ENCODE measurements around the gene GRAMD2A. TPM values are rescaled to one million over a fixed set of nuclear protein-coding genes. Genes with fewer than 3 reads are reported as not detected.

Gene GRAMD2A
- total RNA-seq, 1 donor from 2014 or later: not detected

DNA sequence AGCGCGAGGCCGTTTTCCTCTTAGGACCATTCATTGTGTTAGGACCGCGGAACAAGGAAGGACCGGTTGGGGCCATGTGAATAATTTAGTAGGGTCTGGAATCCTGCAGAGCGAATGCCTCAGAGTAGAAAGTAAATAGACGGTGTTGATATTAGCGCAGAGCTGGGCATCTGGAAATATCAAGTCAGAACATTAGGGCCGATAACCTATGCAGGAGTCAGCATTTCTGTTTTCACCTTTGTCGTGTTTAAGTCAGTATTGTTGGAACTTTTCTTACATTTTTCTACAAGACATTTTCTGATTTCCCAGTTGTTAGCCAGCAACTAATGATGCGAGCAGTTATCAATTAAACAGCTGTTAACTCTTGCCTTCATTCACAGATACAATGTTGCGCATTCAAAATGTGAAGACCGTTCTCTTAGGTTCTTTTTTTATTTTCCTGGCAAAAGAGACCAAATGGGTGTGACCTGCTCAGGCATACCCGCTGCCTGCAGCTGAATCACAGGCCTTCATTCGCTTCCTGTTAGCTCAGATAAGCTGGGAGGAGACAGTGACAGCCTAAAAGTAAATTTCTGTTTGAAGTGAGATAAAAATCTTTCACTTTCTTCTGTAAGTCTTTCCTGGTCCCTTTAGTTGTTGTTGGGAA, 34.4 kb upstream of the GRAMD2A start:
- no peaks in the 10 kb centered on the region for H3K27me3 Mint-ChIP-seq
- no peak for ATAC-seq (ENCODE audit: low read depth)
- CTCF ChIA-PET: interaction anchor here (1.4 to 3.2 kb wide), 2 partner anchors 9 to 32 kb away, joined by 3 to 13 read pairs; no protein-coding TSS in a partner anchor
- no peak for DNase-seq
- H3K27ac Mint-ChIP-seq: peak overlapping the region; percentile 98
- POLR2A ChIA-PET: interaction anchor here (0.6 to 6.5 kb wide), 11 partner anchors 10 to 246 kb away, joined by 3 to 113 read pairs (median 9); partner anchors contain the start of genes ARIH1, GRAMD2A, HEXA and MYO9A
- no peaks in the 10 kb centered on the region for H3K9me3 Mint-ChIP-seq
- TF ChIP-seq, protein P1, sequence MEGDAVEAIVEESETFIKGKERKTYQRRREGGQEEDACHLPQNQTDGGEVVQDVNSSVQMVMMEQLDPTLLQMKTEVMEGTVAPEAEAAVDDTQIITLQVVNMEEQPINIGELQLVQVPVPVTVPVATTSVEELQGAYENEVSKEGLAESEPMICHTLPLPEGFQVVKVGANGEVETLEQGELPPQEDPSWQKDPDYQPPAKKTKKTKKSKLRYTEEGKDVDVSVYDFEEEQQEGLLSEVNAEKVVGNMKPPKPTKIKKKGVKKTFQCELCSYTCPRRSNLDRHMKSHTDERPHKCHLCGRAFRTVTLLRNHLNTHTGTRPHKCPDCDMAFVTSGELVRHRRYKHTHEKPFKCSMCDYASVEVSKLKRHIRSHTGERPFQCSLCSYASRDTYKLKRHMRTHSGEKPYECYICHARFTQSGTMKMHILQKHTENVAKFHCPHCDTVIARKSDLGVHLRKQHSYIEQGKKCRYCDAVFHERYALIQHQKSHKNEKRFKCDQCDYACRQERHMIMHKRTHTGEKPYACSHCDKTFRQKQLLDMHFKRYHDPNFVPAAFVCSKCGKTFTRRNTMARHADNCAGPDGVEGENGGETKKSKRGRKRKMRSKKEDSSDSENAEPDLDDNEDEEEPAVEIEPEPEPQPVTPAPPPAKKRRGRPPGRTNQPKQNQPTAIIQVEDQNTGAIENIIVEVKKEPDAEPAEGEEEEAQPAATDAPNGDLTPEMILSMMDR (IDR thresholded peaks at IDR 0.05): no peak
- peaks cover 35% of the 10 kb centered on the region for H3K4me1 Mint-ChIP-seq
- intact Hi-C loops (cut with micrococcal nuclease): loop anchor here (1.0 to 2.0 kb wide), 2 partner anchors 33 to 145 kb away; partner anchors contain the start of gene HEXA
- peaks cover 15% of the 10 kb centered on the region for H3K36me3 Mint-ChIP-seq (ENCODE audit: low read depth)
- H3K4me3 Mint-ChIP-seq: peak overlapping the region; percentile 99

DNA sequence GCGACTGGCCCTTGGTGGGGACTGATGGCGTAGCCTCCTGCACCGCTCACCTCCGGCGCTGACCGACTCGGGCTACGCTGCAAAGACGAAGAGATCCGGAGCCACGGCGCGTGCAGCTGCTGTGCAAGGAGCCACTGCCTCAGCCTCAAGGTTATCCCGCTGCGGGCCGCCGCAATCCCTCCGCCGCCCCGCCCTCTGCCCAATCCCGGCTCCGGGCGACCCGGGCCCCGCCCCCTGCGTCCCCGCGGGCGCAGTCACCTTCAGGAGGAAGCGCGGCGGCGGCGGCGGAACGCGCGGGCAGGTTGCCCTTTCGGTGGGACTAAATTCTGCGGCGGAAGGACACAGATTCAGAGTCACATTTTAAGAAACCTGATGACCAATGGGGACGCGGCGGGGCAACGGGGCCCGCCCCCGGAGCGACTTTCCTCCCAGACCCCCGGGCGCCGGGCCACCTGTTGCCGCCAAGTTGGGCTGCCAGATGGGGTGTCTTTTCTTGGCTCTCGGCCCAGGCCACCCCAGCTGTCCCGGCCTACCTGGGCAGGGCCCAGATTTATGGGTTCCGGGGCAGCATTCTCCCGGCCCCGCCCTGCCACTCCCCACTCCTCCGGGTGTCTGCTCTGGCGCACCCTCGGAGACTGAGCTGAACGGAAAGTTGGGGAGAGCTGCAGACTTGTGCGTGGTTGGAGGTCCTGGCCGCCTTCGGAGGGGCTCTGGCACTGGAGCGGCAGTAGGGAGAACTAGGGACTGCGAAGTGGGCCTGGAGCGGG, 33.7 kb upstream of the GRAMD2A start, which contains the start of gene PKM:
Gene PKM (minus strand): TSS at position 125 of the 767 bp plus-strand sequence. CDS start 12,093 bp downstream, outside the sequence.
- CTCF ChIA-PET: interaction anchor here (1.4 to 3.2 kb wide), 3 partner anchors 9 to 42 kb away, joined by 3 to 13 read pairs (median 6); no protein-coding TSS in a partner anchor
- TF ChIP-seq, protein P1 (IDR thresholded peaks at IDR 0.05): no peak
- intact Hi-C loops (cut with micrococcal nuclease): loop anchor here (1.0 to 2.0 kb wide), 2 partner anchors 32 to 146 kb away; partner anchors contain the start of gene HEXA

DNA sequence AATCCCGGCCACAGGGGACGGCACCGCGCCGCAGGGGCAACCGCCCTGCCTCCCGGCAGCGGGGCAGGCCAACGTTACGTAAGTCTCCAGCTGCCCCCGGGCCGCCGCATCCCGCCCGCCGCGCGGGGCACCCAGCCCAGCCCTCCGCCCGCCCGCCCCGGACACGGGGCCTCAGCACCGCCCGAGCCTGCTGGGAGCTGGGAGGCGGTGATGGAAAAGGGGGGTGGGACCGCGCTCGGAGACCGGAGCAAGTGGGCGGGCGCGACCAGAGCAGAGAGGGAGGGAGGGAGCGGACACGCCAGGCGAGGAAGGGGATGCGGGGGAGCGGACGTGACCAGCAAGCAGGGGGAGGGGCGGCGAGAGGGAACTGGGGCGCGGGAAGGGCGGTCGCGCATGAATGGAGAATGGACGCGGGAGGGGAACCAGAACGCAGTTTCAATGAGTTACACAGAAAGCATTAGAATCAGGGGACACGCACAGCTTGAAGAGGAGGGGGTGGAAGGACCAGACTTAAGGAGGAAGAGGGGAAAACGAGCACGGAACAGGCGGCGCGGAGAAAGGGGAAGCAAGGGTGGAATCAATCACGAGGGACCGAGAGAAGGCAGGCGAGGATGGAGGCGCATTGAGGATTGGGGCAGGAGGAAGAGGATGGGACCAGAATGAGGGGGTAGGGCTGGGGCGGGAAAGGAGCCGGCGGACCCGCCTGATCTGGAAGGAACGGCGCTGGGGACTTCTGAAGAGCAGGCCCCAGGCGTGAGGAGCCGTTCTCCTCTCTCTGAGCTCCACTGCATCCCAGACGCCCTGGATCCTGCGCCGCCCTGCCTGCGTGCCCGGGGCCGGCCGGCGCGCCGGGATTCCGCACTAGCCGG, 32.8 kb upstream of the GRAMD2A start:
- ChIA-PET POLR2A (interaction anchor here (0.6 to 6.5 kb wide), 15 partner anchors 9 to 479 kb away, joined by 3 to 113 read pairs (median 8); partner anchors contain the start of genes ARIH1, CELF6, GRAMD2A and HEXA), CTCF (interaction anchor here (1.9 to 3.2 kb wide), 2 partner anchors 30 to 43 kb away, joined by 6 to 13 read pairs; no protein-coding TSS in a partner anchor)
- peak overlapping the region; percentile 98 for H3K27ac Mint-ChIP-seq
- intact Hi-C loops (cut with micrococcal nuclease): loop anchor here (1.0 to 2.0 kb wide), 2 partner anchors 31 to 146 kb away; partner anchors contain the start of gene HEXA
- DNase-seq: peak; percentile 63
- peaks cover 49% of the 10 kb centered on the region for H3K4me1 Mint-ChIP-seq
- TF ChIP-seq, protein P1 (IDR thresholded peaks at IDR 0.05): no peak
- peak; percentile 4 for ATAC-seq (ENCODE audit: low read depth)
- peaks cover 26% of the 10 kb centered on the region for H3K36me3 Mint-ChIP-seq (ENCODE audit: low read depth)
- peak overlapping the region; percentile 99 for H3K4me3 Mint-ChIP-seq
- H3K9me3 Mint-ChIP-seq: no peaks in the 10 kb centered on the region
- no peaks in the 10 kb centered on the region for H3K27me3 Mint-ChIP-seq

More for the DNA sequence above, 33.7 kb upstream of the GRAMD2A start, which contains the start of gene PKM:
- Mint-ChIP-seq H3K27ac (peak within 1 kb of the TSS; percentile 98), H3K4me3 (peak within 1 kb of the TSS; percentile 99), H3K36me3 (ENCODE audit: low read depth) (peaks cover 20% of the 10 kb centered on the region), H3K9me3 (no peaks in the 10 kb centered on the region), H3K27me3 (no peaks in the 10 kb centered on the region), H3K4me1 (peaks cover 41% of the 10 kb centered on the region)
- DNase-seq (peak; percentile 92), ATAC-seq (ENCODE audit: low read depth) (peak; percentile 38)
- POLR2A ChIA-PET: interaction anchor here (0.6 to 6.5 kb wide), 15 partner anchors 8 to 247 kb away, joined by 3 to 113 read pairs (median 8); partner anchors contain the start of genes ARIH1, CELF6, GRAMD2A and HEXA

DNA sequence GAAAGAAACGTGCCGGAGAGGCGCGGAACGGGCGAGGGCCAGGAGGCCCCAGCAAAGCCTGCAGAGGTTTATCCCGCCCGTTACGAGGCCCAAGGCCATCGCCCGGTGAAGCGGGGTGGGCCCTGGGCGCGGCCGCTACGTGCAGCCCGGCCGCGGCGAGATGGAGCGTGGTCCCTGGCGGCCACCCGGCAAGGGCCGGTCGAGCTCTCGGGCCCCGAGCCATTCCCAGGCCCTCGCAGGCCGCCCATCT, 32.3 kb upstream of the GRAMD2A start:
- H3K4me1 Mint-ChIP-seq: peaks cover 51% of the 10 kb centered on the region

More for the DNA sequence above, 32.3 kb upstream of the GRAMD2A start:
- Mint-ChIP-seq H3K27ac (peak overlapping the region; percentile 99), H3K9me3 (no peaks in the 10 kb centered on the region), H3K36me3 (ENCODE audit: low read depth) (peaks cover 28% of the 10 kb centered on the region), H3K4me3 (peak overlapping the region; percentile 96), H3K27me3 (no peaks in the 10 kb centered on the region)
- CTCF ChIA-PET: interaction anchor here (1.9 to 3.2 kb wide), 2 partner anchors 30 to 44 kb away, joined by 6 to 13 read pairs; no protein-coding TSS in a partner anchor
- TF ChIP-seq, protein P1 (IDR thresholded peaks at IDR 0.05): no peak
- DNase-seq (no peak), ATAC-seq (ENCODE audit: low read depth) (no peak)
- POLR2A ChIA-PET: interaction anchor here (0.6 to 6.5 kb wide), 13 partner anchors 9 to 479 kb away, joined by 3 to 113 read pairs (median 8); partner anchors contain the start of genes ARIH1, CELF6, GRAMD2A and HEXA
- intact Hi-C loops (cut with micrococcal nuclease): loop anchor here (2.0 kb wide), 1 partner anchor 147 kb away; the partner anchor contains the start of gene HEXA
